NOMO-1 (cell line): Measurements from ENCODE around the gene RWDD3.

Experiments used
- DNase-seq, 2 experiments: peaks; one replicate each; lab custom pipeline; 2025; ENCODE audit not compliant: unreplicated experiment in 2 of 2; lab: John Stamatoyannopoulos, UW

The RWDD3 gene

DNA sequence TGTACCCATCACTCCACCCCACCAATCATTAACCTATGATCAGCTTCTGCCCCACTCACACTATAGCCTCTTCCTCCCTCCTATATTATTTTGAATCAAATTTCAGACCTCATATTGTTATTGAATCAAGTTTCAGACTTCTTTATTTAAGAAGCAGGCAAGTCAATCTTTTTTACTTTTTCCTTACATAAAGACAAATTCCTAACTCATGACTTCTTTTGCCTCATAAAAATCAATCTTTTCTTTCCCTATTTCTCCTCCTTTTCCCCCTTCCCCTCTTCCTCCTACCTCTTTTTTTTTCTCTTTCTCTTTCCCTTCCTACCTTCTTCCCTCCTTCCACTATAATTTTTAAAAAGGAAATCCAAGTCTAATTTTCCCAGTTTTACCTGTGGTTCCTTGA is 4.3 kb upstream of the RWDD3 start:
- no peak for DNase-seq

DNA sequence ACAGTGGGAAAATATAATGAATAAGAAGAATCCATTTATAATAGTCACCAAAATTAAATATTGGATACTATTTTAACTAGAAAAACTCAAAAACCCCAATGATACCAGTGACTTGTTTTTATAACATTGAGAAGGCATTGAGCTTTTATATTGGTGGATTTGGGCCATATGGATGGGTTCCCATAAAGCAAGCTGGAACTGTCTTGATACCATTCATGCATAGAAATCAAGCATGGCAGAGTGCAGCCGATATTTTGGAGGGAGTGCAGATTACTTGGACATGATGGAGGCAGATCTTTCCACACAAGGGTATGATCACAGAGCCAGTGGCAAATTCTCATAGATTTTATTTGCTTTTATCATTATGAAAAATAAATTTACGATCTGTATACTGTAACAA is 3.8 kb upstream of the RWDD3 start:
- DNase-seq, result no peak

DNA sequence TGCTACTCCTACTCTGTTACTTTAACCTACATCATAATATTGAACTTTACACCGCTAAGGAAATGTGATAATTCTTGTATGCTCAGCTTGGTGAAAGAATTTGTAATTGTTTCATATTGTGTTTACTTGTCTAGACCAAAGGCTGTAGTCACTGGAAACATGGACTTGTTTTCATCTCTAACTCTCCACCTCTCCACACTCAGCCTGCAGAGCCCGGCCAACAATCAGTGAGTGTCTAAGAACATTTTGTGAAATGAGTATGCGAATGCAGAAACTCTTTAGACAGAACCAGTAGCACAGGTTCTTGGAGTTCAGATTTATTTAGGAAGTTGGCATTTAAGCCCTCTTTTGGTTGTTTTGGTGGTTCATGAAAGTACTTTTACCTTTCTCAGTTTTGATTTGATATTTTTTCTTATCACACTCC is 3.2 kb upstream of the RWDD3 start:
- no peak for DNase-seq

DNA sequence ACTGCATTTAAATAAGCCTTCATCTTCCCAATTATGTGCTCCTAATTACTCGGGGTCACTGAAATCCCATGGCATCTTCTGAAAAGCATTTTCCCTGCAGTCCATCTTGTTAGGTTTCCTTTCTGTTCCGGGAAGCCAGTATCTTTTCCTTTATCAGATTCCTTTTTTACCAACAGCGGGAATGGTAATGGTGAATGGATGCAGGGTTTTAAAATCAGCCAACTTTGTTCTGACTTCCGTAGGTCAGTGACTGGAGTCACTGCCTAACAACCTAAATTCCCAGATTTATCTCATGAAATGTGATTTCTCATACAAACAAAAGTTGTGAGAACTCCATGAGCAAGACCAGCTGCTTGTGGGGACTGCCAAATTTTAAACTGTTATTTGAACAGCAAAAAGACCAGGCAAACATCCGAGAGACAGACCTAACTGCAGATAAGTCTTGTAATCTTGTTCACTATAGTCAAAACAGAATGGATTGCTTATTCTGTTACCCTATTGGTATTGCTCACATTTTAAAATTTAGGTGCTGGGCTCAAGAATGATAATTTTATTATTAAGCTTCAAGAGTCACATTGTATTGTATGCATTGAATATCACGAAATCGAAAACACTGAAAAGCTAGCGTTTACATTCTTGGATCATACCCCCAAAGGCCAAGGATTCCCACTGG is 1.2 kb upstream of the RWDD3 start:
- no peak for DNase-seq

DNA sequence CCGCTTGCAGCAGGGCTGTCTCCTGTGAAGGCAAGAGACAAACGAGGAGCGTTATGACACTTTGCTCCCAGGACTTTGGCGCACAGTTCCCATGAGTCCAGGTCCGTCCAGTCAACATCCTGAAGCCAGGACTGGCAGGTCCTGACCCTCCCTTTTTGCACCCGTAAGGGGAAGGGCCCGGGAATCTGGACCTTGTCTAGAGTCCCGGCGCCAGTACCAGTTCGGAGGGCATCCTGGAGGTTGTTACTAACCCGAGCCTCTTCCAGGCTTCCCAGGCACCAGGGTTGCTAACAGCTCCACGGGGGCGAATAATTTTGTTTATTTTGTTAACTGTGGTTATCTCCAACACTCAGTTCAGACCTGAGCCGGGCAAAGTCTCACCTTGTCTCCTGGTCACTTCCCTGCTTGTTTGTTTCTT is 682 bp upstream of the RWDD3 start:
- no peak for DNase-seq

DNA sequence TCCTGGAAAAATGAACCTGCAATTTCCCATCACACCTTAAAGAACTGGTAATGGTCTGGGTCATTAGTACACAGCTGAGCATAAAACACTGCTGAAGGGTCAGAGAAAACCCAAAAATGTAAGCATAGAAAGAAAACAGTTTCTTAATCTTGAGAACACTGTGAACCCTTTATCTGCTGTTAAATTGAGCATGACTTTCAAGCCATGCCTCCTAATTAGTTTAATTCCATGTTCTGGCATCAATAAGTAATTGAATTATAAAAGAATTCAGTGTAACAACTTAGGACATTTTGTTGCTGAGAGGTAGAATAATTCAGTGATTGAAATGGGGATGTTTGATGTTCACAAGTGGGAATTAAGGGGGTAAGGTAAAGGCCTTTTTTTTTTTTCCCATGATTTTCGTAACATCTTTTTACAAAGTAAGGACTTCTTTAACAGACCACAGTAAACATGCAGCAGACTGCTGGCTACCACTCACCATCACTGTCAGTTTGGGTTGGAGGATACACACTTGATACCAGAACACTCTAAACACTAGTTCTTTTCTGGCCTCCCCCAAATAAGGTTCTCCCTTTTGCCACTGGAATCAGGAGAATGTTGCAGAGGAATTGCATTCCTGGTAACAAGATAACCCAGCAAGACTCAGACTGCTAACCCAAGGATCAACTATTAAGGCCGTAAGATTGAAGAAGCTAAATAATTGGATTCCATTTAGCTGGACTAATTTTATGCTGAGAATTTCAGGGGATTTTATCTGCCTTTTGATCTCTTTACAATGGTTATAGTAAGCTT is 3.0 kb downstream of the RWDD3 start:
- no peak for DNase-seq

DNA sequence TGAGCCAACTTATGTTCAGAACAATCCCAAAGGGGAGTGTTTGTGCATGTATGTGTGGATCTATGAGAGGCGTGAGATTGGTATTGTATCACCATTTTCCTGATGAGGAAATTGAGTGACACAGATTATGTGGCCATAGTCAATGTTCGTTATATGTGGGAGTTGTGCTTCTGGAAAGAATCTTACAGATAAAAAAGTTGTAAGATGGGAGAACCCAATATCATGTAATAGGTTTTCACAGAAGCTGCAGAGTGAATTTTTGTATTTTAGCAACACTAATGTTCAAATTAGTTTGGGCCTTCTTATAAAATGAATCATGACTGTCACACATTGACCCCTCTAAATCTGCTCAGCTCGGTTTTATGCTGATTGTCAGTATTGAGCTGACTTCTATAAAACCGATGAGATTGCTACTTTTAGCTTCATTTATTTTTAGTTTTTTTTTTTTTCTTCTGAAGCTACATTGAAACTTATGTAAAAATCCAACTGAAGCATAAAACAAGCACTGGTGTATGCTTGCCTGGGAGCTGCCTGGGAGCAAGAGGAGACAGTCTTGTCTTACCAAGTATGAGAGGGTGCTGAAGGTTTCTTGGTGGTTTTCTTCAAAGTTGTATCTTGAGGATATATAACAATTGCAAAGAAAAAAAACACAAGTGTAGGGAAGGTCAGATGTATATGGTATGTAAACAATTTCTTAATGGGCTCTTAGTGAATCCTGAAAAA is 4.1 kb downstream of the RWDD3 start:
- no peak for DNase-seq

DNA sequence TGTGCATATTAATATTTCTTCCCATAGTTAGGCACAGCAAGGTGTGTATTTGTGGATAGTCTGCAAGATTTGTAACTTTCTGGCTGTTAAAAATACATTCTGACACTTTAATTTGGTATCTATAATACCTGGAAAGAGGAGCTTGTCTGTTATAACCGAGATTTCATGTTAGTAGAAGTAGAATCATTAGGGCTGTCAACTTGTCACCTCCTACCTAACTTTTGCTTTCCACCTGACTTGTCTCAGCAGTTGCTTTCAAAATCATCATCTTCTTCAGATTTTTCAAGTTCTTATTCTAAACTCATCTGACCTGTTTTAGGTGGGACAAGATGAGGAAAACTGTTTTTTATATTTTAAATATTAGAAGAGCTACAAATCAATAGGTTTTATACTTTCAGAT is 11.0 kb downstream of the RWDD3 start:
- no peak for DNase-seq

DNA sequence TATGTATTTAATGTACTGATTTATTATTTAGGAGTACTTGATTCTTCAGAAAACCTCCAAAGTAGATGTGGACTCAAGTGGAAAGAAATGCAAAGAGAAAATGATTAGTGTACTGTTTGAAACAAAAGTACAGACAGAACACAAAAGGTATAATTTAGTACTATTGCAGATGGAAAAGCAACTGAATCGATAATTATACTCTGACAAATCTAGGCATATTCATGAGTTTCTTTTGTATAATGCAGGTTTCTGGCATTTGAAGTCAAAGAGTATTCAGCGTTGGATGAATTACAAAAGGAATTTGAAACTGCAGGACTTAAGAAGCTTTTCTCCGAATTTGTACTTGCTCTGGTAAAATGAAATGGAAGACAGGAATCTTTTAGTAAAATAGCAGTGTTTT is 12.5 kb downstream of the RWDD3 start:
- no peak for DNase-seq

DNA sequence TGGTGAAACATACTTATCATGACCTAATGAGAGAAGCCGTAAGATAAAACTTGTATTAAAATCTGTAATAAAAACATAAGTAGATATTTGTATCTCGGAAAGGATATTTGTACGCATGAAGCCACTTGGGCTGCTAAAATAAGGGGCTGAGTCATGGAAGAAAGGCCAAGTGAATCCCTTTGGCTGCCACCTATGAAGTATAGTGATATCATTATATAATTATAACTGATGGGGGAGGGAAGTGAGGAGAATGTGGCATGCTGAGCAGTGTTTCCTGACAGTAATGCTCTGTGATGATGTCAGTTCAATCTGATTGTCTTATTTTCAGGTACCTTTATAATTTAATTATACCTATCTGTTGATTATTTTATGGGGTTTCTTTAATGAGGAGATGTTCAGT is 13.6 kb downstream of the RWDD3 start:
- DNase-seq, result no peak

DNA sequence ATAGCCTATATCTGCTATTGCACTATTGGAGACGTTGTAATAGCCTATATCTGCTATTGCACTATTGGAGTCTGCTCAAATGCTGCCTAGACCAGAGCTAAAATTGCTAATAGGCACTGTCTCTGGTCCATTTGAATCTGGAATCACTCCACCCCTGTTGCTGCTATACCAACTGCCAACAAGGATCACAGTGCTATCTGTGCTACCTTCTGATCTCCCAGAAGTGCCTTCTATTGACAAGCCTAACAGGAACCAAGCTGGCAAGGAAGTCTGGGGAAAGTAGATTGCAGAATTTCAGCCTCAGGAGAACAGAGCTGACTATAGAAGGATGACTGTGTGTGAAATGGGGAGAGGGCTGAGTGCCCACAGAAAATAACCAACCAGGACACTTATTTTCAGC is 15.9 kb downstream of the RWDD3 start:
- no peak for DNase-seq

DNA sequence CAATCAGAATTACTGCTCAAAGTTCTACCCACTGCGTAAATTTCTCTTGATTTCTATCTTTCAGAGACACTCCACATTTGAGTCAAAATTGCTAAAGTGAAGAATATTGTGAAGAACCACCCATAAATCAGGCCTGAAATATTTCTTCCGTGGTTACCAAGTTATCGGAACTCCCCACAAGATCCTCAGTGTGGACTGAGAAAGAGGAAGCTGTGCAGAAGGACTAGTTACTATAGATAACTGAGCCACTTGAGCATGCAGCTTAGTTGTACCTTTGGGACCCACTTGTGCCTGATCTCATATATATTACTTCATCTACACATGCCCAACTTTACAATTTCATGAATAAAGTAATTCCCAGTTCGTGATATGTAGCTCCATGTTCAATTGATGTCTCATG is 18.4 kb downstream of the RWDD3 start:
- peak; percentile 13 to 61 for DNase-seq

DNA sequence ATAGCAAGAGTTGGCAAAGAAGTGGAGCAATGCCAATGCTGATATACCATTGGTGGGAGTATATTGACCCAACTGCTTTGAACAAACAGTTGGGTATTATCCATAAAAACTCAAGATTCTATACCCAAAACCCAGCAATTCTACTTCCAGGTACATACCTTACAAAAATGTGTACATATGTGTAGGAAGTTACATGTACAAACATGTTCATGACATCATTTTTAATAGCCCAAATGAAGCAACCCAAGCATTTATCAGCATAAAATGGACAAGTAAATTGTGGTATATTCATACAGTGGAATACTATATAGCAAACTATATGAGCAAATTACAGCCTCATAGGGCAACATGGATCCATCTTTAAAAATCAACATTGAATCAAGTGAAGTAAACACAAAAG is 20.9 kb downstream of the RWDD3 start:
- no peak for DNase-seq

DNA sequence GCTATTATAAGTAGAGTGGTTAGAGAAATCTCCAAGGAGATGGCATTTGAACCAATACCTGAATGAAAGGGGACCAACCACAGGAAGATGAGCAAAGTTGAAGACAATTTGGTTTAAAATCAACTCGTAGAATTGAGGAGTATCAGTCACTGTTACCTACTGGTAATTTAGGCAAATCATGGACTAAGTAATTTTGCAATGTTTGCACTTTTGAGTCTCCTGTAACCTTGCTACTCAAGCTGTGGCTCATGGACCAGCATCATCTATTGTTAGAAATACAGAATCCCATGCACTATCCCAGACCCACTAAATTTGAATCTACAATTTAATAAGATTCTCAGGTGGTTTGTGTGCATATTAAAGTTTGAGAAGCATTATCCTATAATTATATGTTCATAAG is 21.8 kb downstream of the RWDD3 start:
- DNase-seq, result no peak

DNA sequence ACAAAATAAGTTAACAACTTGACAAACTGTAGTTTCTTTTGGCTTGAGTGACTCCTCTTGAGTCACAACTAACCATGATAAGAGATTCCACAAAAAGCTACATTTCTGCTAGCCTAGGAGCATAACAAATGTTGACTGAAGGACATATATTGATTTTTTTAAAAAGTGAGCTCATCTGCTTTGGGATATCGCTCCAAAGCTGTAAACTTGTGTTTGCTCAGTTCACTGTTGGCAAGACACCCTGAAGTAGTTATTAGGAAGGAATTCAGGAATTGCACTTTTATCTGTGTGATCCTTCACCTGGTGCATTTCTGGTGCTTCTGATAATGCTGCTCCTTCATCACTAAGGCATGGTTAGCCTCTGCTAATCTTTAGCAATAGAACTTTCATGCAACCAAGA is 23.7 kb downstream of the RWDD3 start:
- DNase-seq, result no peak

DNA sequence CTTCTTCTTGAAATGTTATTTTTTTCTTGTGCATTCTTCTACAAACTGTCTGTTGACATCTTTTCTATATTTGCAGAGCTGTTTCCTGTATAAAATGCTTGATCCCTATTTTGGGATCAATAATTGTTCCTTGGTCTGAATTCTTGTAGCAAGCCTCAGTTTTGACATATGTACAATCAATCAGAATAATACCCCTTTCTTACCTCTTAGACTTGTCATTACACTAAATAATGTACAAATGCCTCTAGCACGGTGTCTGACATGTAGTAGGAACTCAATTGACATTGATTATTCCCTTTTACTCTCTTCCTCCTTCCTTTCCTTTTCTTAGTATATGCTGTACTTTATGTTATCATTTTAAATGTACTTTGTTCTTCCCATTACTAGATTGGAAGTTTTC is 25.2 kb downstream of the RWDD3 start:
- DNase-seq, result no peak

DNA sequence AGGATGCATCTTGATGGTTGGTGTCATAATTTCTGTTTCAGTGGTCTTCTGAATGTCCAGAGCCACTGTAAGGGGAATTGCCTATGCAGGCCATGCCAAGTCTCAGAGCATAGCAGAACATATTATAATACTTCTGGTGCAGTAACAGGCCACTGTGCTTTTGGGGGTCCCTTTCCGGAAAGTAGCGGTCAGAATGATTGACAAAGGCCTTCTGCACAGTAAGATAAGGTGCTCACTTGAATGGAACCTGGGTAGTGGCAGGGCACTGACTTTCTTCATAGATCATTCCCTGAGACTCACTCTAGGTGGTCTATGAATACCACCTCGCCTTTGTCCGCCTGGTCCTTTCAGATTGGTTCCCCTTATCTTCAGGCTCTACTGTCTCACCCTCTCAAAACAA is 28.9 kb downstream of the RWDD3 start:
- no peak for DNase-seq

DNA sequence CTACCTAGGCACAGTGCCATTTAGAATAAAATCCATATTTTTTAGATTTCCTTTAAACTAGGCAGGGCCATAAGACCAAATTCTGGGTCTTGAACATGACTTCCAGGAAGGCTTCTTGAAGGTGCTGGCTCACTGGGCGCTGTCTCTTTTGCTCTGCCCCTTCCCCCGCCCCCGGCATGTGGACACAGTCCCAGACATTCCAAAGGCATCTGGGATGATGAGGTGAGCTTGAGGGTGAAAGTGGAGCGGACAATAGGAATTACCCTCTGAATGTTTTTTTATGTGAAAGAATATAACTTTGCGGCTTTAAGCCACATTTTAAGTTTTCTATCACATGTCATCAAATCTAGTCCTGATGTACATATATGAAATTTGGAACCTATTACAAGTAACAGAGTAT is 29.4 kb downstream of the RWDD3 start:
- DNase-seq, result no peak

DNA sequence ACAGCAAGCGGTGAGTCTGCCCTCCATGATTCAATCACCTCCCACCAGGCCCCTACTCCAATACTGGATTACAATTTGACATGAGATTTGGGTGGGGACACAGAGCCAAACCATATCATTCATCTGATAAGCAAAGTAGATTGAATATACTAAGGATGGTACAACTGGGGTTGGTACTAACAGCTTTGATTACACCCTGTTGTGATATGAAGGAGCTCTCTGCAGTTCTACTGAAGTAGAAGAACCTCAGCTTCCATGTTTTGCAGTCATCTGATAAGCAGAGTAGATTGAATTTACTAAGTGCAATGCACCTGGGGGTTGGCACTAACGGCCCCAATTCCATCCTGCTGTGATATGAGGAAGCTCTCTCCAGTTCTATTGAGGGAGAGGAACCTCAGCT is 31.1 kb downstream of the RWDD3 start:
- DNase-seq, result no peak

DNA sequence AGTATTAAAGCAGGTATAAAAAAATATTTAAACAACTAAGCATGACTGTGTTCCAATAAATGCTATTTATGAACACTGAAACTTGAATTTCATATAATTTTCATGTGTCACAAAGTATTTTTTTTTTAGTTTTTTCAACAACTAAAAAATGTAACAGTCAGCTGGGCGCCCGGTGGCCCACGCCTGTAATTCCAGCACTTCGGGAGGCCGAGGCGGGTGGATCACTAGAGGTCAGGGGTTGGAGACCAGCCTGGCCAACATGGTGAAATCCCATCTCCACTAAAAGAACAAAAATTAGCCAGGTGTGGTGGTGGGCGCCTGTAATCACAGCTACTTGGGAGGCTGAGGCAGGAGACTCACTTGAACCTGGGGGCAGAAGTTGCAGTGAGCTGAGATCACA is 42.4 kb downstream of the RWDD3 start:
- no peak for DNase-seq

DNA sequence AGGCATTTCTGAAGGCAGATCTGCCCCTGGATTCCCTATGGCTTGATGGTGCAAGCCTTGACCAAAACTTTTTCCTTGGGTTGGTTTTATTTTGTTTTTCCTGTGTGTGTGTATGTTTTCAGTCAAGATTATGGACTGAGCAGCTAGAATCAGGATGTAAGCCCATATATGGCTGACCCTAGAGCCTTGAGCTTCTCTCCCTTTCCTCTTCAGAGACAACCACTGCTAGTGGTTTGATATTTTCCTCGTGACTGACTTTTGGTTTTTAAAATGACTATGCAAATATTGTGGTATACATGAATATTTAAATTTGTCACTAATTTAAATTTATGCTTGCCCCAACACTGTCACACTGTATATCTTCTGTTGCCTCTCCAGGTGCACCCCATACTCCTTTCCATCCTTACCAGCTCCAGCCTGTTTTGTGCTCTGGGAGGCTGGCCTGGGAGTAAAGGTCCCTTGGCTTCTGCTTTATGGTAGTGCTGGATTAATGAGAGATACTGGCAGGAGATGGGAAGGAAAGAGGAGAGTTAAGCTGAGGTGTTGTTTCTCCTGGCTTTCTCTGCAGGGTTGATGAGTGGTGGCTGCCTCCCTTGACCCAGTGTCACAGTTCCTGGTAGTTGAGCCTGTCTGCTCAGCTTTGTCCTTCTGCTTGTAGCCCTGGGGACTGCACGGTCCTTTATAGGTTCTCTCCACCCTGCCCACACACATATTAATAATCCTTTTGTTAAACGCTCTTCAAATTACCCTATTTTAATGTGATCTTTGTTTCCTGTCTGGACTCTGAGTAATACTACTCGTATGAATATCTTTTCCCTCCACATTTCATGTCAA is 44.4 kb downstream of the RWDD3 start:
- DNase-seq, result no peak
